CD14-positive monocyte (primary cell): Measurements from ENCODE around the gene BRINP3. TPM values are rescaled to one million over a fixed set of nuclear protein-coding genes. Genes with fewer than 3 reads are reported as not detected.

Source experiments
- DNase-seq, 3 donors: peaks; one replicate each; pipeline ENCODE4 v3.0.0-alpha.2; 2011 to 2022
- H2AFZ ChIP-seq: 2 replicates; pipeline ENCODE4 v1.6.0; 2012; ENCODE audit warnings: mild to moderate bottlenecking, low read depth, low read length, inconsistent platforms; ENCODE audit not compliant: insufficient read depth, poor library complexity, severe bottlenecking
- H3K27ac ChIP-seq, 2 donors: 1 replicate in 1 of 2; 2 replicates in 1 of 2; pipeline ENCODE4 v1.5.1; 2012 to 2013; ENCODE audit warnings: low read length in 2 of 2, control low read depth in 1 of 2, inconsistent platforms in 1 of 2, low read depth in 1 of 2, mild to moderate bottlenecking in 1 of 2
- H3K27me3 ChIP-seq, 2 donors: one replicate each; pipeline versions ENCODE4 v1.6.0 to v1.6.1; 2011 to 2013; ENCODE audit warnings: low read length in 2 of 2; ENCODE audit not compliant: control insufficient read depth in 2 of 2, insufficient read depth in 2 of 2
- H3K36me3 ChIP-seq, 2 donors: replicated peaks in 1 of 2; 1 replicate in 1 of 2; 2 replicates in 1 of 2; pipeline versions ENCODE4 v1.5.1 to v1.6.1; 2012 to 2013; ENCODE audit warnings: low read length in 2 of 2, control low read depth in 1 of 2, inconsistent platforms in 1 of 2, mild to moderate bottlenecking in 1 of 2; ENCODE audit not compliant: insufficient read depth in 2 of 2, control insufficient read depth in 1 of 2
- H3K4me1 ChIP-seq, 2 donors: 1 replicate in 1 of 2; 2 replicates in 1 of 2; pipeline versions ENCODE4 v1.5.1 to v1.6.1; 2012 to 2013; ENCODE audit warnings: low read length in 2 of 2, control low read depth in 1 of 2, inconsistent platforms in 1 of 2, mild to moderate bottlenecking in 1 of 2, moderate library complexity in 1 of 2; ENCODE audit not compliant: insufficient read depth in 2 of 2, control insufficient read depth in 1 of 2
- H3K4me2 ChIP-seq: replicated peaks from 2 replicates; pipeline ENCODE3; 2012; ENCODE audit warnings: low read length, moderate library complexity, mild to moderate bottlenecking; ENCODE audit not compliant: poor library complexity, severe bottlenecking; ENCODE audit errors: extremely low read depth
- H3K4me3 ChIP-seq, 3 experiments: fragments of 200-600 bp in 1 of 3; sonication (generic) in 1 of 3; replicated peaks in 1 of 3; 1 replicate in 2 of 3; 2 replicates in 1 of 3; pipeline ENCODE4 v1.5.1; 2011 to 2013; ENCODE audit warnings: low read length in 3 of 3, mild to moderate bottlenecking in 3 of 3, control low read depth in 2 of 3, low read depth in 2 of 3, inconsistent platforms in 1 of 3, moderate library complexity in 1 of 3
- H3K79me2 ChIP-seq: 2 replicates; pipeline ENCODE4 v1.6.0; 2012; ENCODE audit warnings: mild to moderate bottlenecking, control low read depth, inconsistent platforms, low read length, moderate library complexity; ENCODE audit not compliant: insufficient read depth
- H3K9ac ChIP-seq: 2 replicates; pipeline ENCODE4 v1.6.0; 2017; ENCODE audit warnings: low read length, mild to moderate bottlenecking; ENCODE audit not compliant: insufficient read depth, poor library complexity, severe bottlenecking
- H3K9me3 ChIP-seq, 2 donors: replicated peaks in 1 of 2; 1 replicate in 1 of 2; 2 replicates in 1 of 2; pipeline versions ENCODE4 v1.5.1 to v1.6.1; 2012 to 2013; ENCODE audit warnings: low read length in 2 of 2, control low read depth in 1 of 2; ENCODE audit not compliant: control insufficient read depth in 1 of 2, insufficient read depth in 1 of 2
- H4K20me1 ChIP-seq: 2 replicates; pipeline ENCODE4 v1.6.0; 2012; ENCODE audit warnings: mild to moderate bottlenecking, low read length, control low read depth, moderate library complexity; ENCODE audit not compliant: insufficient read depth
- H3K27ac Mint-ChIP-seq, 7 donors: one replicate each; pipeline ENCODE4 v1.8.0; 2020; ENCODE audit warnings: mild to moderate bottlenecking in 7 of 7, mixed read lengths in 7 of 7, moderate library complexity in 6 of 7, inconsistent platforms in 2 of 7
- H3K27me3 Mint-ChIP-seq, 3 donors: one replicate each; pipeline ENCODE4 v1.8.0; 2021 to 2022; ENCODE audit warnings: low read depth in 3 of 3, mild to moderate bottlenecking in 3 of 3, mixed read lengths in 3 of 3, moderate library complexity in 3 of 3, inconsistent platforms in 1 of 3
- H3K36me3 Mint-ChIP-seq, 2 donors: one replicate each; pipeline ENCODE4 v1.8.0; 2020; ENCODE audit warnings: mixed read lengths in 2 of 2, inconsistent platforms in 1 of 2, mild to moderate bottlenecking in 1 of 2
- H3K4me1 Mint-ChIP-seq: one replicate; pipeline ENCODE4 v1.8.0; 2020; ENCODE audit warnings: mild to moderate bottlenecking, mixed read lengths
- H3K4me3 Mint-ChIP-seq, 2 donors: one replicate each; pipeline ENCODE4 v1.8.0; 2020; ENCODE audit warnings: mild to moderate bottlenecking in 2 of 2, mixed read lengths in 2 of 2, moderate library complexity in 1 of 2
- H3K9me3 Mint-ChIP-seq, 7 donors: one replicate each; pipeline ENCODE4 v1.8.0; 2020 to 2022; ENCODE audit warnings: mixed read lengths in 7 of 7, mild to moderate bottlenecking in 6 of 7, moderate library complexity in 6 of 7, inconsistent platforms in 2 of 7
- CTCF ChIP-seq: fragments of 200-600 bp; IDR thresholded peaks from one replicate; pipeline ENCODE4 v1.8.0; 2022; ENCODE audit warnings: antibody characterized with exemption, mild to moderate bottlenecking
- WGBS: methylation state at CpG from one replicate; pipeline ENCODE4 v1.1.5; 2013; ENCODE audit warnings: missing lambda C conversion rate; ENCODE audit not compliant: insufficient coverage; 5-methylcytosine and 5-hydroxymethylcytosine counted together
- intact Hi-C, 2 donors: fragments of 100-400 bp; cut with micrococcal nuclease; formaldehyde crosslinking; loops; one replicate each; pipeline versions ENCODE4 v1.15.0 to v1.15.1; 2023
- polyA plus RNA-seq, 3 donors: library from polyadenylated mRNA; depleted of rRNA in 1 of 3; unstranded in 2 of 3; stranded (reverse) in 1 of 3; fragments of 300-500 nt in 2 of 3; fragments of >200 nt in 1 of 3; fragmentation: Illumina TruSeq in 2 of 3; gene quantifications; 1 replicate in 2 of 3; 2 replicates in 1 of 3; pipeline ENCODE4 v1.2.3, GENCODE V29; 2012 to 2021

Gene BRINP3
- polyA plus RNA-seq, 3 donors = not detected

GRCh38 chr1:190259424-190259823, 218.2 kb downstream of the BRINP3 start:
- no peak overlapping the region for H3K27ac ChIP-seq
- H3K79me2 ChIP-seq = no peaks in the 10 kb centered on the region
- H3K9me3 ChIP-seq = peaks cover 6 to 8% of the 10 kb centered on the region in 2 donors
- no peak overlapping the region for H2AFZ ChIP-seq
- Mint-ChIP-seq H3K27ac (no peak overlapping the region), H3K4me1 (no peaks in the 10 kb centered on the region), H3K27me3 (no peaks in the 10 kb centered on the region), H3K9me3 (peaks cover 5 to 14% (median 7%) of the 10 kb centered on the region in 7 donors), H3K4me3 (no peak overlapping the region), H3K36me3 (no peaks in the 10 kb centered on the region)
- intact Hi-C loops = no loop called here
- TF ChIP-seq CTCF = no peak
- H3K4me2 ChIP-seq = no peak overlapping the region
- H3K9ac ChIP-seq = no peak overlapping the region
- no peaks in the 10 kb centered on the region for H3K27me3 ChIP-seq
- no peaks in the 10 kb centered on the region for H3K36me3 ChIP-seq
- H3K4me3 ChIP-seq = no peak overlapping the region
- DNase-seq = no peak
- H3K4me1 ChIP-seq = no peaks in the 10 kb centered on the region
- H4K20me1 ChIP-seq = no peaks in the 10 kb centered on the region
- WGBS = 100% methylated on average over 1 of the region's 1 CpG

- Mint-ChIP-seq H3K27me3 (no peaks in the 10 kb centered on the region), H3K27ac (no peak overlapping the region), H3K4me3 (no peak overlapping the region), H3K9me3 (peaks cover 5 to 16% (median 9%) of the 10 kb centered on the region in 7 donors), H3K4me1 (no peaks in the 10 kb centered on the region), H3K36me3 (no peaks in the 10 kb centered on the region)
- intact Hi-C loops = no loop called here
- H2AFZ ChIP-seq = no peak overlapping the region
- peaks cover 6 to 8% of the 10 kb centered on the region in 2 donors for H3K9me3 ChIP-seq
- no peak overlapping the region for H3K27ac ChIP-seq
- H3K27me3 ChIP-seq = no peaks in the 10 kb centered on the region
- no peak overlapping the region for H3K4me3 ChIP-seq
- no peaks in the 10 kb centered on the region for H3K36me3 ChIP-seq
- no peak overlapping the region for H3K9ac ChIP-seq
- no peaks in the 10 kb centered on the region for H4K20me1 ChIP-seq
- H3K4me1 ChIP-seq = no peaks in the 10 kb centered on the region
- no peak for DNase-seq
- TF ChIP-seq CTCF = no peak
- H3K4me2 ChIP-seq = no peak overlapping the region
- H3K79me2 ChIP-seq = no peaks in the 10 kb centered on the region
- WGBS = 86% methylated on average over 3 of the region's 6 CpGs
Measured at GRCh38 chr1:190258003-190258402, 219.7 kb downstream of the BRINP3 start.
